Kasumi-1 (cell line): Measurements from ENCODE around the gene DNAJB1.
A peak's percentile ranks its signal among the peaks of the same experiment; 100 is the strongest.

ENCODE experiments used
- DNase-seq, 2 experiments: peaks; one replicate each; lab custom pipeline; 2025; lab: John Stamatoyannopoulos, UW

DNAJB1 gene

DNA sequence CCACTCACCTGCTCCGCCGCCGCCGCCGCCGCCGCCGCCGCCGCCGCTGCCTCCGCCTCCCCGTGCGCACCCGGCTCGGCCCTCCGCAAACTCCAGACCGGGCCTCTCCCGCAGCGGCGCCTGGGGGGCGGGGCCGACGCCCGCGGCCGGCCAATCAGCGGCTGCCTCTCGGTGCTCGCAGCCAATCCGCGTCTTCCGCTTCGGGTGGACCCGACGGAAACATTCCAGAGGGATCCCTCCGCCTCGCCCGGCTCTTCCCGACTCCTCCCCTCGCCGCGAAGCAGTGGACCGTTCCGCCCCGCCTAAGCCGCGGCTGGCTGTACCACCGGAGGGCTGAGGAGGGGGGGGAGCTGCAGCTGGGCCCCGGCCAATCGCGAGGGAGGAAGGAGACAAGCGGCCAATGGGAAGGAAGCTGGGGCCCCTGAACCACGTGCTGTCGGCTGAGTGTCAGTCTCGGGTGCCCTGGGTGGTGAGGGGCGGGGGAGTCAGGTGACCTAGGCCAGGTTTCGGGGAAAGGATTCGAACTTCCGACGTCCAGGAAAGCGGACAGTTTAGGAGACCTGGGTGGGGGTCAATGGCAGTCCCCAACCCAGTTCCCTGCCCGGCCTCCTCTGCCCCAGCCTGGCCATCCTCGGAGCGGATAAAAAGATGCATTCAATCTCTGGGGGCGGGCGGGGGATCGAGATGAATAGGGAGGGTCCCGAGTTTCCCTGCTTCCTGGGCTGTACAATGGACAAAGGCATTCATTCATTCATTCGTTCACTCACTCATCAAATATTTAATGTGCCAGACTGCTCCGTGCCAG, 22.0 kb downstream of the DNAJB1 start, which contains the start of gene GIPC1:
GIPC1 (minus strand) TSS at position 99 of the 805 bp plus-strand sequence. CDS start 13,151 bp downstream, outside the sequence.
- DNase-seq = peak; percentile 85 to 91

DNA sequence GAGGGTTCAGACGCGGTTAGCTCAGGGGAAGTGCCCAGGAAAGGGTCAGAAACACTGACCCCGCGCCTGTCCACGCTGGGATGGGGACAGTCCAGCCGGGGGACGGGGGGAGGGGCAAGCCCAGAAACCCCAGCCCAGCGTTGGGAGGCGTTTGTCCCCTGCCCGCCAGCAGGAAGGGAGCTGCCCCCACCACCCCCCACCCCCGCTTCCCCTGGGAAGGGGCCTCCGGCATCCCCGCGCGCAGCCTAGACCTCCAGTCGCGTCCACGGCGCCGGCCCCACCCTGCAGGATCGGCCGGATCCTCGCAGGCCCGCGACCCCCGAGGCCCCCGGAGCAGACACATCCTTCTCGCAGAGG, 22.5 kb downstream of the DNAJB1 start:
- no peak for DNase-seq

DNA sequence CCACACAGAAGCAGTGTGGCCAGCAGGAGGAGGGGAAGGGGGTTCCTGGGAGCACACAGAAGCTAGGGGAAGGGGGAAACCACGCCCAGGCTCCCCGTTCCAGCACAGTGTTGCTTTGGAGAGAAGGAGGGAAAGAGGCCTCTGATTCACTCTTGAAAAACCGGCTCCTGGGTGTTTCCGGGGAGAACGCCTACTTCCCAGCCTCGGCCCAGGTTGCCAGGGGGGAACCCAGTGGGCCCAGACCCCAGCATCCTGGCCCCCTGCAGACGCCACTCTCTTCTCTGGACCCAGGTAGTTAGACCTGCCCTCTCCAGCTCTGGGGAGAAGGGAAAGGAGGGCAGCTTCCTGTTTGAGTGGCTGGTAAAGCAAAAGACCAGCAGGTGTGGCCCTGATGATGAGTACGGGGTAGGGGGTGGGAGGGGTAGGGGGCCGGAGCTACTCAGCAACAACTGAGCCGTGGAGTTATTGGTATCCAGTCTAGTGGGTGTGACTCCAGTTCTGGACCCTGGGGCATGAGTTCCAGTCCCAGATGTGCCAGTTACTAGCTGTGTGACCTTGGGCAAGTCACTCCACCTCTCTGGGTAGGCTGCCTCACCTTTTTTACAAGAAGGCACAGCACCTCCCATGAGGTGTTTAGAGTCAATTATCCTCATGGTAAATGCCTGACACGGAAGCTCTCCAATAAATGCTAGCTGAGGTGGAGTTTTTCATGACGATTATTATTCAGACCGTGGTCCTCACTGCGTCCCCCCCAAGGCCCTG, 23.1 kb downstream of the DNAJB1 start:
- DNase-seq = no peak

DNA sequence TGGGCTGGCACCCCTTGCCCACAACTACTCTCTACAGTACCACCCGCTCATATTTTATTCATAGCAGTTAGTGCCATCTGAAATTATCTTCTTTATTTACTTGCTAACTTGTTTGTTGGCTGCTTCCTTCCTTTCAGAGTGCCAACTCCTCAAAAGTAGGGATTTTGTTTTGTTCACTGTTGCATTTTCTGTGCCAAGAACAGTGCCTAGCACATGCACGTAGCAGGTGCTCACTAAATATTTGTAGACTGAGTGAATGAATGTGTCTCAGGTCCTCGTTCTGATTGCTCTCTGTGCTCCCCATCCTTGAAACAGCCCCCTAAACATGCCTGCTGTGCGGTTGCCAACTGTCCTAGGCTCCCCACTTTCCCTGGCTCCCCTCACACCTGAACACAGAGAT, 23.8 kb downstream of the DNAJB1 start:
- DNase-seq = no peak

DNA sequence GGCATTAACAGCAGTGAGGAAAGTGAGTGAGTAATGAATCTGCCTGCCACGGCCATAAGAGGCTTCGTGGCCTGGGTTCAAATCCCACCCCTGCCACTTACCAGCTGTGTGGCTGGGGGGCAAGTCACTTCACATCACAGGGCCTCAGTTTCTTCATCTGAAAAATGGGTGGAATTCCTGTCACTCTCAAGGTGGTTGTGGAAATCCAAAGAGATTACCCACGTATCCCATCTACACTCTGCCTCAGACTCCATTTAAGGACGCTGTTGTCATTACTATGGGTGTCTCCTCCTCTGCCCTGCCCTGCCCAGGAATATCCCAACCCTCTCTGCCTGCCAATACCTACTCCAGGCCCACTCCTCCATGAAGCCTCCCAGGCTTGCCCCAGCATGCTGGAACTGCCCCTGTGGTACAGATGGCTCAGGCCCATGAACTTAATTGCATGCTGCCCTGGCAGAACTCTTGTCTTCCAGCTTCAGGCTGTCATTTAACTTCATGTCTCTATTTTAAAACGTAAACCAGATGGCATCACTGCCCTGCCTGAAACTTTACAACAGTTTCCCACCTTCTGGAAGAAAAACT, 25.4 kb downstream of the DNAJB1 start:
- DNase-seq = no peak

DNA sequence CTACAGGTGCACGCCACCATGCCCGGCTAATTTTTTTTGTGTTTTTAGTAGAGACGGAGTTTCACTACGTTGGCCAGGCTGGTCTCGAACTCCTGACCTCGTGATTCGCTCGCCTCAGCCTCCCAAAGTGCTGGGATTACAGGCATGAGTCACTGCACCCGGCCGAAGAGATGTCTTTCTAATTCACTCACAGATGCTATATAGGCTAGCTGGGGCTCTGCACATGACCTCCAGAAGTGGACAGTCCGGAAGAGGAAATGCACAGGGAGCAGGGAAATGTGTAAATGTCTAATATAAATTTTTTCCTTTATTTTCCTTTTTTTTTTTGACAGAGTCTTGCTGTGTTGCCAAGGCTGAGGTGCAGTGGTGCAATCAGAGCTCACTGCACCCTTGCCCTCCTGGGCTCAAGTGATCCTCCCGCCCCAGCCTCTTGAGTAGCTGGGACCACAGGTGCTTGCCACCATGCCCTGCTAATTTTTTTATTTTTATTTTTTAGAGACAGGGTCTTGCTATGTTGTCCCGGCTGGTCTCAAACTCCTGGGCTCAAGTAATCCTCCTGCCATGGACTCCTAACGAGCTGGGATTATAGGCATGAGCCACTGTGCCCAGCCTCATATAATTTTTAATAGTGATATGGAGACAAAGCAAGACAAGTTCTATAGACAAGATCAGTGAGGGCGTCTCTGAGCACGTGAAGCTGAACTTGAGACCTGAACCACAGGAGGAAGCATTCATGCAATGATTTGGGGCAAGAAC, 30.6 kb downstream of the DNAJB1 start:
- DNase-seq = no peak

DNA sequence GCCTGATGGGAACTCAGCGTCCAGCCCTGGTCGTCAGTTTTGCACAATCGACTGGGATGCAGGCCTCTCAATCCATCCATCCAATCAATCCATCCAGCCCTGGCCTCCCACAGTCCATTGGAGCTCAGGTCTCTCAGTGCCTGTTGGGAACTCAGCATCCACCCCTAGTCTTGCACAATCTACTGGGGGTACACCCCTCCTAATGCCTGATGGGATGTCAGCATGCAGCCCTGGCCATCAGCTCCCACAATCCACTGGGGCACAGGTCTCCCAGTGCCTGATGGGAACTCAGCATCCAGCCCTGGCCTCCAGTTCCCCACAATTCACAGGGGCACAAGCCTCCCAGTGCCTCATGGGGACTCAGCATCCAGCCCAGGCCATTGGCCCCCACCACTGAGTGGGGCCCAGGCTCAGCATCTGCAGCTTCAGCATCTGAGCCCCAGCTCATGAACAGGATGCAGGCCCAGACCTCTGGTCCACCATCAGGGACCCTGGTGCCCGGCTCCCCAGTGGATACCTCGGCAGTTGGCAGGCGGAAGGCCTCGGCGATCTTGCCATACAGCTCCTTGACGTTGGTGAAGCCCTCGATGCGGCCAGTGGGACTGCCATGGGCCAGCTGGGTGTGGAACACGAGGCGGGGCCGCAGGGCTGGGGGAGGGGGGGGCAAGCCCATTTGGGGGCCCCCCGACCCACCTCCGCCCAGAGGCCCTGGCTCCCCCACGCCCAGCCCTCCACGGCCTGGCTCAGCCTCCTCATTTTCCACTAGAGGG, 35.8 kb downstream of the DNAJB1 start:
- no peak for DNase-seq

DNA sequence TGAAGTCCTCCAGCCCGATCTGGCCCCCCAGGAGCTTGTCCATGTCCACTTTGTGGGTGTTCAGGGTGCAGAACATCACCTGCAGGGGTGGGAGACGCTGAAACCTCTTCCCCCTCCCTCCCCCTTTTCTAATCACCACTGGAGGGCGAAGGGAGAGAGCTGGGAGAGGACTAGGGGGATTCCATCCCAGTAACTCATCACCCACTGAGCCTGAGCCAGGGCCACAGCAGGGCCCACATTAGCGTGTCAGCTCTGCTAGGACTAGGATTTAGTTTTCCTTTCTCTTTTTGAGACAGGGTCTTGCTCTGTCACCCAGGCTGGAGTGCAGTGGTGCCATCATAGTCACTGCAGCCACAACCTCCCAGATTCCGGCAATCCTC, 37.5 kb downstream of the DNAJB1 start:
- DNase-seq = no peak

DNA sequence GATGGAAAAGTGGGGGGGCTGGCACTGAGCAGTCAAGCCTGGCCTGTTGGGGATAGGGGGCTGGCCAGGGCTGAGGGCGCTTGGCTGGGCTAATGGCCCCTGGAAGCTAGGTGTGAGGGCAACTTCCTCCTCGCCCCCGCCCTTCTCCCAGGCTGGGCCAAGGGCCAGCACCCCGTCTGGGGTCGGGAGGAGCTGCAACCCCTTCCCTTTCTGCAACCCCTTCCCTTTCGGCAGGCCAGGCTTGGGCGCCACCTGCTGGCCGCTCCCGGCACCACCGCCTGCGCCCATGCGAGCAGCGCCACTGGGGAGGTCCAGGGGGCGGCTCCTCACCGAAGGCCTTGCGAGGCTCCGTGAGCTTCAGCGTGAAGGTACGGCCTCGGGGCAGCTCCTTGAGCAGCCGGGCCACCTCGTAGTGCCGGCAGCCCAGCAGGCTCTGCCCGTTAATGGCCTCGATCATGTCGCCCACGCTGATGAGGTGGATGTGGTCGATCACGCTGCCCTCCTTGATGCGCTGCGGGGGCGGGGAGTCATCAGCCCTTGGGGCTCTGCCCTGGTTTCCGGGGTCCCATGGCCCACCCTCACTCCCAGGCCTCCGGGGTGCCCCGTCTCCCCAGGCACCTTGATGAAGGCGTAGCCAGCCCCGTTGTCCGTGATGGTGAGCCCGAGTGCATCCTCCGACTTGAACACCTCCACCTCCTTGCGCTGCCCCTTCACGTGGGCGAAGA, 38.1 kb downstream of the DNAJB1 start:
- DNase-seq = peak; percentile 49 to 51

DNA sequence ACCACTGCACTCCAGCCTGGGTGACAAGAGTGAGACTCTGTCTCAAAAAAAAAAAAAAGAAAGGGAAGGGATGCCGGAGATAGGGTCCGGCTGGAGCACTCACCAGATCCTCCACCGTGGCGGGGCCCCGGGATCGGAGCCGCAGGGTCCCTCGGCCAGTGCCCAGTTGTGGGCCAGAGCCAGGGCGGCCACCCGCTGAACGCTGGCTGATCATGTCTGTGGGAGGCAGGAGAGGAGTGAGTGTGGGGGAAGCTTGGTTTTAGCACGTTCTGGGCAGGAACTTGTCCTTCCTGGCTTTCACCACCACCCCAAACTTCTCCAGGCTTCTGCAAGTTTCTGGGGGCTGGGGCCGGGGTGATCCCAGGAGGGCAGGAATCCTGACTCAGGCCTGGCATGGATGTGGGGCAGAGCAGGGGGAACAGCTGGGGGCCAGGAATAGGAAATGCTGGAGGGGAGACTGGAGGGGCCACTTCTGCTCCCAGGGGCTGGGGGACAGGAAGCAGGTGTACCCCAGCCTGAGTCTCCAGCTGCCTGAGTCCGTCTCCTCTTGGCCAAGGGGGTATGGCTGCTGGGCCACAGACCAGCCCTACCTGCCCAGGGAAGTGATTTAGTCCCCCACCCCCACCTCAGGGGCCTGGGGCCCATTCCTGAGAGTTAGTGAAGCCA, 38.8 kb downstream of the DNAJB1 start:
- peak; percentile 29 to 38 for DNase-seq

DNA sequence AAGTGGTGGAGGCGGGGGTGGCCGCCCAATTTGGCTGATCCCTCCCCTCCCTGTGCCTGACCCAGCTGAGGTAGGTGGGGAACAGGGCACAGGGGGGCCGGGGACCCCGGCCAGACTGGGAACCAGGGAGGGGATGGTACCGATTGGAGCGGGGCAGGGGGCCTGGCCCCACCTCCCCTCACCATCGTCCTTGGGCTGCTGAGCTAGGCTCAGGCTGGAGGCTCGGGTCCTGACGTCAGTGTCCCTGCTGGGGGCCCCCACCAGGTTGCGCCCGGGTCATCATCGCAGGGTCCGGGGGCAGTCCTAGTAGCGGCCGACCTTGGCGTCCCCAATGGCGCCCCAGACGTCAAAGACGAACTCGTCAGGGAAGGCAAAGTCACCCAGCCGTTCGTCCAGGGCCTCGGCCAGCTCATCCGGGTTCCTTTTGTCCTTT, 40.1 kb downstream of the DNAJB1 start:
- DNase-seq = no peak

DNA sequence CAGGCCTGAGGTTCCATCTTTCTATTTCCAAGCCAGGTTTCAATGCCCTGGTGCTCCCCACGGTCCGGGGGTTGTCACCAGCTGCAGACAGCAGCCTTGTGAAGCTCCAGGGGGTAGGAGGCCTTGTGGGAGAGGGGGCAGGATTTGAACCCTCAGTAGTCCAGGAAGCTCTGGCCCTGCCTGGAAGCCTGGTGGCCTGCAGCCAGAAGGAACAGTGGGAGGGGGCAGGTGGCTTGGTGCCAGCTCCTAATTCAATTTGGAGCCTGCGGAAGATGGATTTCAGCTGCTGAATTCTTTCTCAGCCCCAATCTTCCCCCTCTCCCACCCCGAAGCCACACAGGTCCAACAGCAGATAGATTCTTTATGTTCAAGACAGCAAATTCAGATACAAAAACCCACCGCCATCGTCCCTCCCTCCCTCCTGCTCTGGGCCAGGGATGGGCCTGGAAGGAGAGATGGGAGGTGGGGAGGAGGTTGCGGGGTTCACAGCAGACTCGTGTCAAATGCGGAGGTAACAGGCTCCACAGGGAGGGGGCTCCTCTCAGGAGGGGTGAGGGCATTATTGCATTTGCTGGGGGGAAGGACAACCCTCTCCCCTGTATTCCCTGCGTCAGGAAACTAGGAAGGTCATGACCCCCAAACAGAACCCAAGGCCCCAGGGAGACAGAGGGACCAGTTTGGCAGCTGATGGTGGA, 40.6 kb downstream of the DNAJB1 start:
- no peak for DNase-seq

DNA sequence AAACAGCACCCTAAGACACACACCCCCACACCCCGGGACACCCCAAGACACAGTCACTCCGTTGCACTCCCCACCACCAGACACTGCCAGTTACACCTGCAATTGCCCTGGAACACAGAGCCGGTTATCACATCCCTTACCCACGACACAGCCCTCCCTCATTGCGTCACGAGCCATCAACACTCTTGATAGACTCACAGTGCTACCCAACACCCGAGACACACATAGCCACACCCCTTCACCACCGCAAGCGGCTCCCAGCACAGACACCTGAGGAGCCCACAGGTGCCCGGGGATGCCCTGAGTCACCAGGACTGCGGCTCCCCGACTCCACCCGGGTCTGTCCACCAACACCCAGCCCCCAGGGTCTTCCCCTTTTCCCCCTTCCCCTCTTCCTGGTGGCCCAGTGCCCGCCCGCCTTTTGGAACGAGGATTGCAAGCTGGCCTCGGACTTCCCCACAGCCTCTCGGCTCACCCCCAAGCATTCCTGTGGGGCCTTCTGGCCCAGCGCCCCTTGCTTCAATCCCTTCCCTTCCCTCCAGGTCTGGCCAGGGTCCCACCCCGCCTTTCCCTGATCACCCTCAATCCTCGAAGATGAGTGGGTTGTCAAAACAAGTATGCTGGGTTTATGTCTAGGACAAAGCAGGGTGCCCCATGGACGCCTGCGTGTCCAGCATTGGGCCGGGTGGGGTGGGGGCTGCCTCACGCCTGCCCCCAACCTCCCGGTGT, 41.4 kb downstream of the DNAJB1 start:
- peak in 1 of 2 experiments; percentile 23 for DNase-seq

DNA sequence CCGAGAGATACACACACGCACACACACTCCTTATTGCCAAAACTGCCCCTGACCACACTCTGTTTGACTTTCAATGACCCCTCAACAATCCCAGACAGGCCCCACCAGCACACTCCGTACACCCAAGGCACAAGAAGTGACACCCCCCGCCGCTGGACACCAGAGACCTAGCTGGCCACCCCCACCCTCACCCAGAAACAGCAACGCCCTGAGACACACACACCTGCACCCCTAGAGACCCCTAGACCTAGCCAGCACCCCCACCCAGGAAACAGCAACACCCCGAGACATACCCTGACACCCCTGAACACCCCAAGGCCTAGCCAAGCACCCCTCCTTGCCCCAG, 41.9 kb downstream of the DNAJB1 start:
- DNase-seq = no peak

DNA sequence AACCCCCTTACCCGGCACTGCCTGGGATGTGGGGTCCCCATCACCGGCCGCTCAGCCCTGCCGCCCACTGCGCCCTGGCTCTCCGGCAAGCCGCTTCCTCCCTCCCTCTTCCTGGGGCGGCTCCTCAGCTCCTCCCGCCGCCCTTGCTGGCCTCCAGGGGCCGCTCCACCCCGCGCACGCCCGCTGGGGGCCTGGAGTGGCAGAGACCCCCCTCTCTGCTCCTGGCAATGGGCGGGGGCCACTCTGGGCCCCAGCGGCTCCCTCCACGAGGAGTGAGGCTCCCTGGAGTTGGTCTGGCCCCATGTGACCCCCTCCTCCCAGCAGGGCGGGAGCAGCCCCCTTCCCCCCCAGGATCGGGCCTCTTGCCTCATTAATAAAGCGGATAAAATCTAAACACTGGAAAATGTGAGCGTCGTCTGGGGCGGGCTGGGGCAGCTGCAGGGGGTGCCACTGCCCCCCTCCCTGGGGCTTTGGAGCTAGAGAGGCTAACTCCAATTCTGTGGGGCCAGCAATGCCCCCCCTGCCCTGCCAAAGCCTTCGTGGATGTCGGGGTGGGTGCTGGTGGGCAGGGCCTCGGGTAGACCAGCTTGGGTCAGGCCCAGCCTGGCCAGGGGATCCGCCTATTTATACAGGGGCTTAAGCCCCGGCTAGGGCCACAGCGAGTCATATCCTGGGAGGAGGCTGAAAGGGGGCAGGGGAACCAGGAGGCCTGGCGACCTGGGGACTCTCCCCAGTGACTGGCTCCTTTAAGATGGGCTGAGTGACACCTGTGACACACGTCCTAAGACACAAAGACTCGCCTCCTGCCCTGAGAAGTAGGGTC, 42.7 kb downstream of the DNAJB1 start, which contains the start of gene PTGER1:
PTGER1 (minus strand) TSS at position 104 of the 823 bp plus-strand sequence. CDS start 1,034 bp downstream, outside the sequence.
- DNase-seq = peak; percentile 30 to 40

DNA sequence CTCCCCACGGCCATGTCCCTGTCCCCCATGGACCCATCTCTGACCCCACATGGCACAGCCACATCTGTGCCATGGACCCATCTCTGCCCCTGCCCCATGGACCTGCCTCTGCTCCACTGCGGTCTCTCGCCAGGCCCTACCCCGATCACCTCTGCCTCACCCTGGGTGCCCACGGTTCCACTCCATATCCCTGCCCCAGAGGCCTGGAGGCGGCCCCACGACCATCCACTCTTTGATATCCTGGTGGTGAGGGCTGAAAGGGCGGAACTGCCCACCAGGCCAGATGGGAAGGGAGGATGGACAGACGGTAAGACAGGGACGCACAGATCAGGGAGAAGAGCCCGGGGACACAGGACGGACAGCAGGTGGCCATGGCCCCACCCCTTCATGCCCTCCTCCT, 43.4 kb downstream of the DNAJB1 start:
- no peak for DNase-seq

DNA sequence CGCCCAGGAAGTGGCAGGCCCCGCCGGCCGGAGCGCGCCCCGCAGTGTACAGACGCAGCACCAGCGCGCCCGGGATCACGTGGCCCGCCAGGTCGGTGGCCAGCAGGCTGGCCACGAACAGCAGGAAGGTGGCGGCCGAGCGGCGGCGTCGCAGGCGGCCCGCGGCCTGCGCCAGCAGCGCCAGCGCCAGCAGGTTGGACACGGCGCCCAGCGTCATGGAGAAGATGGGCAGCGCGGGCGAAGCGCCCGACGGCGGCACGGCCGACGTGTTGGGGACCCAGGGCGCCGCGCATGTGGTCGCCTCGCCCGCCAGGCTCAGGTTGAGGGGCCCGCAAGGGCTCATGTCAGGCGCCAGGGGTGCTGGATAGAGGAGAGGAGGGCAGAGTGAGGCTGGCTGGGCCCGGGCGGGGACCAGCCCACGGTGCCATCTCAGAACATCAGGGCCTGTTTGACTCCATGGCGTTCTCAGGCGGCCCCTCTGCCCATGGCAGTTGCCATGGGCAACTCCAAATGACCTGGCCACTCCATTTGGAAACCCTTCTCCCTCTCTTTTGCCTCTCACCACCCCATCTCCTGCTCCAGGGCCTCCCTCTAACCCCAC, 44.1 kb downstream of the DNAJB1 start:
- DNase-seq = no peak
